Panc1 (cell line): ENCODE results near the gene RFPL2.

Source experiments
- CTCF ChIP-seq: fragments of 450-650 bp; IDR thresholded peaks from 2 replicates; pipeline ENCODE4 v1.5.1; 2017; ENCODE audit warnings: mild to moderate bottlenecking
- POLR2AphosphoS5 ChIP-seq: IDR thresholded peaks from 2 replicates; pipeline ENCODE4 v1.6.1; 2012; ENCODE audit warnings: mild to moderate bottlenecking, low read depth, low read length, moderate library complexity
- SIN3A ChIP-seq: IDR thresholded peaks from 2 replicates; pipeline ENCODE4 v1.6.1; 2012; ENCODE audit warnings: low read depth, mild to moderate bottlenecking, low read length, moderate library complexity, borderline replicate concordance; ENCODE audit not compliant: insufficient read depth

DNA sequence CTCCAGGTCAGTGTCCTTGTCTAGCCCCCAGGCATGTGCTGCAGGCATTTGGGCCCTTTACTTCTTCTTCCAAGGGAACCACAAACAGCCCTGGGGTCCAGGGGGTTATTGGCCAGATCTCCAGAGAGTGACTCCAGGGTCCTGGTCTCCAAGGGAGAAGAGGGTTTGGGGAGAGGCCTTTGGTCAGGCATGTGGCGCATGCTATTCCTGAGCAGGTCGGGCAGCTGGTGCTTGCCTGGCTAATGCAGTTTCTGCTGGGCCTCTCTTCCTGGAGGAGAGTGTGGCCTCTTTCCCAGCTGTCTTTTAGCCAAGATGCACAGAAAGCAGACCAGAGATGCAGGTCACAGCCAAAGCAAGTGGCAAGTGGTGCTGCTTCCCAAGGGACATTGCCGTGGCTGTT lies 3.8 kb upstream of the RFPL2 start:
- TF ChIP-seq CTCF (no peak), POLR2AphosphoS5 (no peak), SIN3A (no peak)
